GM18951 (cell line): Measurements from ENCODE around the gene GLG1.
"Not testable (repeated sequence)": the region's sequence is repeated elsewhere in the genome, so short reads cannot be mapped to it uniquely, and the experiment has no call there.

Source experiments
- in situ Hi-C: fragments of 300-500 bp; cut with MboI; formaldehyde crosslinking; loops from one replicate; pipeline ENCODE4 v1.12.0; 2022; ENCODE audit warnings: low sequenced_read_pairs, mixed read lengths, inconsistent platforms; ENCODE audit not compliant: unreplicated experiment

GLG1 gene

GRCh38 chr16:74407362-74407705 is 199.6 kb downstream of the GLG1 start:
- in situ Hi-C loops, result not testable (repeated sequence)

GRCh38 chr16:74406600-74407361 is 200.1 kb downstream of the GLG1 start:
- in situ Hi-C loops, result not testable (repeated sequence)

- in situ Hi-C loops, result not testable (repeated sequence)
Measured at GRCh38 chr16:74404148-74404933, 202.6 kb downstream of the GLG1 start.

- in situ Hi-C loops, result not testable (repeated sequence)
Measured at GRCh38 chr16:74400238-74400637, 206.7 kb downstream of the GLG1 start.

- in situ Hi-C loops, result not testable (repeated sequence)
Measured at GRCh38 chr16:74398212-74398895, 208.6 kb downstream of the GLG1 start.
